Erythroblast (primary cell): Measurements from ENCODE around the gene TACSTD2.

Experiments used
- GATA1 ChIP-seq: IDR thresholded peaks from 2 replicates; pipeline ENCODE4 v1.6.1; 2011; ENCODE audit warnings: low read depth, mild to moderate bottlenecking, control low read depth, low read length, moderate library complexity
- POLR2A ChIP-seq: IDR thresholded peaks from 2 replicates; pipeline ENCODE4 v1.6.1; 2011; ENCODE audit warnings: mild to moderate bottlenecking, low read length

DNA sequence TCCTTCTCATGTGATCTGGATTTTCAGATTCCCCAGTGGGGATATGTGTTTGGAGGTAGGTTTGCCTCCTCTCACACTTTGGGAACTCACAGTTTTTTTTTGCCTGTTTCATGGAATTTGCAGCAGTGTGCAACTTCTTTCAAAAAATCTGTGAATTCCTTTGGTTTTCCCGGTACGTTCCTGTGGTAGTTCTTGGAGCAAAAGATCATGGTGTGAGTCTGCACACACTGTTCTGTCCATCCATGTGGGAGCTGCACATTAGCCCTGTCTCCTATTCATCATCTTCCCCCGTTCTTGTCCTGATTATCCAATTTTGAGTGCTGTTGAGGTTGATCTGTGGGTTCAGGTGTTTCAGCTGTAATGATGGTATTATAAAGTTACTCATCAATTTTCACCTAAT, 30.3 kb upstream of the TACSTD2 start:
- no peak for TF ChIP-seq POLR2A
- no peak for TF ChIP-seq GATA1
